Measurements from ENCODE around the gene CR1L. TPM values are rescaled to one million over a fixed set of nuclear protein-coding genes. Genes with fewer than 3 reads are reported as not detected.
A peak's percentile ranks its signal among the peaks of the same experiment; 100 is the strongest.

Gene CR1L
- total and polyA plus RNA-seq, 9 of the 15 experiments (the other 6 are each of a cell fraction or from before 2014, with no cell fraction given) = 10.1 to 74.8 (median 34.3) TPM

DNA sequence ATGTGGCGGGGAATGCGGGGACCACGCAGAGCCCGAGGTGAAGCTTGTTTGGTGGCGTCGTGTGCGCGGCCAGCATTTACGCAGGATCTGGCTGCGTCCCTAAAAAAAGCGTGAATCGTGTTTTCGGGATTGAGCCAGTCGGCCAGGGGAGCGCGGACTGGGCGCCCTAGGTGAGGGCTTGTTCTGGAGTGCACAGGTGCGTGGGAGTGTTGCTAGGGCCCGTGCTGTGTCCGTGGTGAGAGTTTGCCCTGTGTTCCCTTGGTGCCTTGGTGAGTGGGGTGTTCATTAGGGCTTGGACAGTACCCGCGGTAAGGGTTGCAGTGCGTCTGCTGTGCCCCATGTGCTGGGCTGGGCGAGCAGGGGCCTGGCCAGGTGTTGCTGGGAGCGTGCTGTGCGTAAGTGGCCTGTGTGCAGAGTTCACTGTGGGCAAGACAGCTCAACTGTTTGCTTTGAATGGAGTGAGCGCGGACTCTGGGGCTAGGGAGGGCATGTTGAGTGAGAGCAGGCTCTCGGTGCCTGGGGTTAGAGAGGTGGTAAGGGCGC, 107.6 kb downstream of the CR1L start:
- Histone ChIP-seq H3K9me3 (replicated peaks; ENCODE audit: control insufficient read depth, insufficient read depth, low read depth, low read length) (no peaks in the 10 kb centered on the region), H2AFZ (ENCODE audit: low read depth, low read length) (peak overlapping the region; percentile 74; the same call in 1 of the 2 replicates), H3K79me2 (ENCODE audit: control insufficient read depth, insufficient read depth, low read length) (peaks cover 97% of the 10 kb centered on the region), H3K4me2 (ENCODE audit: insufficient read depth, low read length) (peak overlapping the region; percentile 95), H3K4me3 (peak overlapping the region; percentile 92), H3K4me1 (replicated peaks in 1 of 2; ENCODE audit: control insufficient read depth in 2 of 2, insufficient read depth in 2 of 2, low read length in 2 of 2) (peaks cover 31 to 53% of the 10 kb centered on the region in 2 experiments), H3K9ac (ENCODE audit: insufficient read depth in 1 of 2, low read depth in 2 of 2, low read length in 2 of 2) (peak overlapping the region; percentile 83 to 99), H3K27ac (ENCODE audit: extremely low read depth, low read depth, low read length) (peak overlapping the region; percentile 80), H3K27me3 (ENCODE audit: control insufficient read depth in 2 of 2, insufficient read depth in 2 of 2, low read length in 2 of 2) (no peaks in the 10 kb centered on the region), H3K9me1 (ENCODE audit: control insufficient read depth, insufficient read depth, low read length) (no peaks in the 10 kb centered on the region), H4K20me1 (replicated peaks; ENCODE audit: control insufficient read depth, insufficient read depth, low read length) (peaks cover 33% of the 10 kb centered on the region; the same call in 1 of the 2 replicates), H3K36me3 (ENCODE audit: control insufficient read depth, insufficient read depth, low read length) (peaks cover 26% of the 10 kb centered on the region; the same call in 2 of the 3 replicates)
- intact Hi-C loops (cut with micrococcal nuclease) = loop anchor here (2.0 to 5.0 kb wide), 2 partner anchors 44 to 105 kb away; partner anchors contain the start of gene CR1L
- ATAC-seq = peak; percentile 27
- TSS peak; percentile 43 for BruUV-seq (replicated peaks)
- in situ Hi-C loops (cut with MboI) = no loop called here
- DNase-seq (ENCODE audit: extremely low read depth in 1 of 4, low spot score in 3 of 4) = peak in 3 of 4 experiments; percentile 58 to 60 (median 60)
- no peak for FAIRE-seq
- ChIA-PET POLR2A (interaction anchor here (0.6 to 2.0 kb wide), 6 partner anchors 11 to 163 kb away, joined by 3 to 13 read pairs (median 4); no protein-coding TSS in a partner anchor), CTCF (ENCODE audit: low intra/inter-chr PET ratio) (no interaction called here)
- under 1% methylated on average over 30 of the region's 30 CpGs for WGBS (ENCODE audit: insufficient coverage, low coverage, missing lambda C conversion rate)
- TF ChIP-seq RBM14 (IDR thresholded peaks at IDR 0.05; ENCODE audit: borderline replicate concordance, insufficient read depth, low read depth, low read length) (0 out of 2 replicates have a peak, but pooled peaks have one; percentile 38), EZH2 (IDR thresholded peaks at IDR 0.05; ENCODE audit: borderline replicate concordance, low read depth, low read length) (no peak), ZNF444 (CRISPR knock-in tag; IDR thresholded peaks at IDR 0.05) (no peak), HNRNPK (IDR thresholded peaks at IDR 0.05; ENCODE audit: low read depth, low read length, poor library complexity, severe bottlenecking) (no peak), POLR2AphosphoS2 (IDR thresholded peaks at IDR 0.05; ENCODE audit: low read length) (no peak), NCOA4 (IDR thresholded peaks at IDR 0.05; ENCODE audit: partially characterized antibody) (no peak), MIER1 (IDR thresholded peaks at IDR 0.05; ENCODE audit: low read depth) (no peak)
- TF ChIP-seq, protein P1, sequence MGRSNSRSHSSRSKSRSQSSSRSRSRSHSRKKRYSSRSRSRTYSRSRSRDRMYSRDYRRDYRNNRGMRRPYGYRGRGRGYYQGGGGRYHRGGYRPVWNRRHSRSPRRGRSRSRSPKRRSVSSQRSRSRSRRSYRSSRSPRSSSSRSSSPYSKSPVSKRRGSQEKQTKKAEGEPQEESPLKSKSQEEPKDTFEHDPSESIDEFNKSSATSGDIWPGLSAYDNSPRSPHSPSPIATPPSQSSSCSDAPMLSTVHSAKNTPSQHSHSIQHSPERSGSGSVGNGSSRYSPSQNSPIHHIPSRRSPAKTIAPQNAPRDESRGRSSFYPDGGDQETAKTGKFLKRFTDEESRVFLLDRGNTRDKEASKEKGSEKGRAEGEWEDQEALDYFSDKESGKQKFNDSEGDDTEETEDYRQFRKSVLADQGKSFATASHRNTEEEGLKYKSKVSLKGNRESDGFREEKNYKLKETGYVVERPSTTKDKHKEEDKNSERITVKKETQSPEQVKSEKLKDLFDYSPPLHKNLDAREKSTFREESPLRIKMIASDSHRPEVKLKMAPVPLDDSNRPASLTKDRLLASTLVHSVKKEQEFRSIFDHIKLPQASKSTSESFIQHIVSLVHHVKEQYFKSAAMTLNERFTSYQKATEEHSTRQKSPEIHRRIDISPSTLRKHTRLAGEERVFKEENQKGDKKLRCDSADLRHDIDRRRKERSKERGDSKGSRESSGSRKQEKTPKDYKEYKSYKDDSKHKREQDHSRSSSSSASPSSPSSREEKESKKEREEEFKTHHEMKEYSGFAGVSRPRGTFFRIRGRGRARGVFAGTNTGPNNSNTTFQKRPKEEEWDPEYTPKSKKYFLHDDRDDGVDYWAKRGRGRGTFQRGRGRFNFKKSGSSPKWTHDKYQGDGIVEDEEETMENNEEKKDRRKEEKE (IDR thresholded peaks at IDR 0.05; ENCODE audit: borderline replicate concordance in 1 of 2, control insufficient read depth in 1 of 2, low read depth in 2 of 2, low read length in 1 of 2) = no peak
- TF ChIP-seq, protein P2, sequence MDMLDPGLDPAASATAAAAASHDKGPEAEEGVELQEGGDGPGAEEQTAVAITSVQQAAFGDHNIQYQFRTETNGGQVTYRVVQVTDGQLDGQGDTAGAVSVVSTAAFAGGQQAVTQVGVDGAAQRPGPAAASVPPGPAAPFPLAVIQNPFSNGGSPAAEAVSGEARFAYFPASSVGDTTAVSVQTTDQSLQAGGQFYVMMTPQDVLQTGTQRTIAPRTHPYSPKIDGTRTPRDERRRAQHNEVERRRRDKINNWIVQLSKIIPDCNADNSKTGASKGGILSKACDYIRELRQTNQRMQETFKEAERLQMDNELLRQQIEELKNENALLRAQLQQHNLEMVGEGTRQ (CRISPR knock-in tag; IDR thresholded peaks at IDR 0.05) = no peak
- TF ChIP-seq, protein P3, sequence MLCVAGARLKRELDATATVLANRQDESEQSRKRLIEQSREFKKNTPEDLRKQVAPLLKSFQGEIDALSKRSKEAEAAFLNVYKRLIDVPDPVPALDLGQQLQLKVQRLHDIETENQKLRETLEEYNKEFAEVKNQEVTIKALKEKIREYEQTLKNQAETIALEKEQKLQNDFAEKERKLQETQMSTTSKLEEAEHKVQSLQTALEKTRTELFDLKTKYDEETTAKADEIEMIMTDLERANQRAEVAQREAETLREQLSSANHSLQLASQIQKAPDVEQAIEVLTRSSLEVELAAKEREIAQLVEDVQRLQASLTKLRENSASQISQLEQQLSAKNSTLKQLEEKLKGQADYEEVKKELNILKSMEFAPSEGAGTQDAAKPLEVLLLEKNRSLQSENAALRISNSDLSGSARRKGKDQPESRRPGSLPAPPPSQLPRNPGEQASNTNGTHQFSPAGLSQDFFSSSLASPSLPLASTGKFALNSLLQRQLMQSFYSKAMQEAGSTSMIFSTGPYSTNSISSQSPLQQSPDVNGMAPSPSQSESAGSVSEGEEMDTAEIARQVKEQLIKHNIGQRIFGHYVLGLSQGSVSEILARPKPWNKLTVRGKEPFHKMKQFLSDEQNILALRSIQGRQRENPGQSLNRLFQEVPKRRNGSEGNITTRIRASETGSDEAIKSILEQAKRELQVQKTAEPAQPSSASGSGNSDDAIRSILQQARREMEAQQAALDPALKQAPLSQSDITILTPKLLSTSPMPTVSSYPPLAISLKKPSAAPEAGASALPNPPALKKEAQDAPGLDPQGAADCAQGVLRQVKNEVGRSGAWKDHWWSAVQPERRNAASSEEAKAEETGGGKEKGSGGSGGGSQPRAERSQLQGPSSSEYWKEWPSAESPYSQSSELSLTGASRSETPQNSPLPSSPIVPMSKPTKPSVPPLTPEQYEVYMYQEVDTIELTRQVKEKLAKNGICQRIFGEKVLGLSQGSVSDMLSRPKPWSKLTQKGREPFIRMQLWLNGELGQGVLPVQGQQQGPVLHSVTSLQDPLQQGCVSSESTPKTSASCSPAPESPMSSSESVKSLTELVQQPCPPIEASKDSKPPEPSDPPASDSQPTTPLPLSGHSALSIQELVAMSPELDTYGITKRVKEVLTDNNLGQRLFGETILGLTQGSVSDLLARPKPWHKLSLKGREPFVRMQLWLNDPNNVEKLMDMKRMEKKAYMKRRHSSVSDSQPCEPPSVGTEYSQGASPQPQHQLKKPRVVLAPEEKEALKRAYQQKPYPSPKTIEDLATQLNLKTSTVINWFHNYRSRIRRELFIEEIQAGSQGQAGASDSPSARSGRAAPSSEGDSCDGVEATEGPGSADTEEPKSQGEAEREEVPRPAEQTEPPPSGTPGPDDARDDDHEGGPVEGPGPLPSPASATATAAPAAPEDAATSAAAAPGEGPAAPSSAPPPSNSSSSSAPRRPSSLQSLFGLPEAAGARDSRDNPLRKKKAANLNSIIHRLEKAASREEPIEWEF (CRISPR knock-in tag; IDR thresholded peaks at IDR 0.05) = no peak

Measured in K562 (cell line).